Gastroesophageal sphincter (tissue), 4 donors: ENCODE results near the gene C1QTNF9. TPM values are rescaled to one million over a fixed set of nuclear protein-coding genes. Genes with fewer than 3 reads are reported as not detected.
"Not testable (repeated sequence)": the region's sequence is repeated elsewhere in the genome, so short reads cannot be mapped to it uniquely, and the experiment has no call there.

Source experiments
- ATAC-seq: fragments of 150-250 bp; one replicate; pipeline ENCODE4 v1.9.1; 2016; ENCODE audit warnings: mild to moderate bottlenecking, moderate library complexity
- H3K27ac ChIP-seq, 4 donors: fragments of 200-600 bp; sonication (generic) in 3 of 4; 1 replicate in 3 of 4; 2 replicates in 1 of 4; pipeline ENCODE4 v1.5.1; 2016 to 2019
- H3K27me3 ChIP-seq: fragments of 200-600 bp; sonication (generic); one replicate; pipeline ENCODE4 v1.5.1; 2019
- H3K36me3 ChIP-seq, 2 donors: fragments of 200-600 bp; sonication (generic); one replicate each; pipeline ENCODE4 v1.5.1; 2019; ENCODE audit warnings: control low read depth in 1 of 2
- H3K4me1 ChIP-seq, 3 donors: fragments of 200-600 bp; sonication (generic); 1 replicate in 2 of 3; 2 replicates in 1 of 3; pipeline ENCODE4 v1.5.1; 2016 to 2019; ENCODE audit warnings: control low read depth in 2 of 3
- H3K4me3 ChIP-seq, 2 donors: fragments of 200-600 bp; sonication (generic); one replicate each; pipeline ENCODE4 v1.5.1; 2019; ENCODE audit warnings: mild to moderate bottlenecking in 1 of 2, moderate library complexity in 1 of 2
- H3K9me3 ChIP-seq, 3 donors: fragments of 200-600 bp; sonication (generic); one replicate each; pipeline ENCODE4 v1.5.1; 2017 to 2019; ENCODE audit warnings: control low read depth in 2 of 3
- CTCF ChIP-seq, 4 experiments: fragments of 200-600 bp in 2 of 4; fragments of 450-650 bp in 2 of 4; sonication (generic) in 1 of 4; IDR thresholded peaks; one replicate each; pipeline ENCODE4 v1.5.1; 2017 to 2019; ENCODE audit warnings: antibody characterized with exemption in 4 of 4, mild to moderate bottlenecking in 2 of 4, moderate library complexity in 2 of 4
- EP300 ChIP-seq: sonication (generic); formaldehyde crosslinking; IDR thresholded peaks from one replicate; pipeline ENCODE4 v1.6.1; 2017; ENCODE audit warnings: antibody characterized with exemption, mild to moderate bottlenecking
- POLR2A ChIP-seq, 2 donors: fragments of 450-650 bp; IDR thresholded peaks; one replicate each; pipeline ENCODE4 v1.6.1; 2017; ENCODE audit warnings: antibody characterized with exemption in 2 of 2, mild to moderate bottlenecking in 2 of 2, moderate library complexity in 1 of 2
- POLR2AphosphoS5 ChIP-seq: sonication (generic); formaldehyde crosslinking; IDR thresholded peaks from one replicate; pipeline ENCODE4 v1.6.1; 2017; ENCODE audit warnings: antibody characterized with exemption
- WGBS, 2 donors: methylation state at CpG; one replicate each; pipeline ENCODE4 v1.1.5; 2018; ENCODE audit warnings: low coverage in 1 of 2; 5-methylcytosine and 5-hydroxymethylcytosine counted together
- total RNA-seq, 4 donors: library from RNA; depleted of rRNA; stranded (reverse); fragments of >200 nt; gene quantifications; one replicate each; pipeline ENCODE4 v1.1.0, GENCODE V29; 2016

The C1QTNF9 gene
- total RNA-seq, 4 donors from 2014 or later, result 0.81 to 2.4 (median 1.1) TPM; not detected in 1

- H3K36me3 ChIP-seq, result no peaks in the 10 kb centered on the region
- TF ChIP-seq POLR2AphosphoS5, result no peak
- TF ChIP-seq POLR2A (IDR thresholded peaks at IDR 0.05), result no peak
- no peak for TF ChIP-seq CTCF (IDR thresholded peaks at IDR 0.05)
- TF ChIP-seq EP300, result no peak
- no peaks in the 10 kb centered on the region for H3K4me1 ChIP-seq
- H3K27me3 ChIP-seq, result no peaks in the 10 kb centered on the region
- 75 to 100% methylated on average over 6 to 9 of the region's 13 CpGs for WGBS, 2 donors
- no peak overlapping the region for H3K4me3 ChIP-seq
- H3K9me3 ChIP-seq, result no peaks in the 10 kb centered on the region
- ATAC-seq, result no peak
- no peak overlapping the region for H3K27ac ChIP-seq
Observed at GRCh38 chr13:24355103-24355502, 45.7 kb downstream of the C1QTNF9 start.

- no peaks in the 10 kb centered on the region for H3K9me3 ChIP-seq
- no peaks in the 10 kb centered on the region for H3K27me3 ChIP-seq
- no peaks in the 10 kb centered on the region for H3K4me1 ChIP-seq
- no peaks in the 10 kb centered on the region for H3K36me3 ChIP-seq
- no peak overlapping the region for H3K27ac ChIP-seq
- WGBS, 2 donors, result 83 to 84% methylated on average over 7 of the region's 7 CpGs
- TF ChIP-seq POLR2A (IDR thresholded peaks at IDR 0.05) (no peak), POLR2AphosphoS5 (no peak), EP300 (no peak), CTCF (IDR thresholded peaks at IDR 0.05) (no peak)
- H3K4me3 ChIP-seq, result no peak overlapping the region
- no peak for ATAC-seq
Observed at GRCh38 chr13:24356270-24356669, 46.9 kb downstream of the C1QTNF9 start.

GRCh38 chr13:24356837-24357236, 47.5 kb downstream of the C1QTNF9 start:
- Histone ChIP-seq H3K4me1 (no peaks in the 10 kb centered on the region), H3K27ac (no peak overlapping the region), H3K27me3 (no peaks in the 10 kb centered on the region), H3K4me3 (no peak overlapping the region), H3K36me3 (no peaks in the 10 kb centered on the region), H3K9me3 (no peaks in the 10 kb centered on the region)
- WGBS, 2 donors, result 87 to 90% methylated on average over 7 of the region's 7 CpGs
- ATAC-seq, result no peak
- TF ChIP-seq POLR2A (IDR thresholded peaks at IDR 0.05), result no peak
- TF ChIP-seq POLR2AphosphoS5, result no peak
- no peak for TF ChIP-seq CTCF (IDR thresholded peaks at IDR 0.05)
- TF ChIP-seq EP300, result no peak

GRCh38 chr13:24357756-24358155, 48.4 kb downstream of the C1QTNF9 start:
- no peak for ATAC-seq
- H3K9me3 ChIP-seq, result no peaks in the 10 kb centered on the region
- H3K4me3 ChIP-seq, result no peak overlapping the region
- no CpG with 5 or more reads among the region's 15 CpGs for WGBS, 2 donors
- no peak overlapping the region for H3K27ac ChIP-seq
- no peaks in the 10 kb centered on the region for H3K27me3 ChIP-seq
- no peaks in the 10 kb centered on the region for H3K4me1 ChIP-seq
- TF ChIP-seq POLR2A (IDR thresholded peaks at IDR 0.05) (no peak), POLR2AphosphoS5 (no peak), EP300 (no peak), CTCF (IDR thresholded peaks at IDR 0.05) (no peak)
- H3K36me3 ChIP-seq, result no peaks in the 10 kb centered on the region

- ATAC-seq, H3K4me1 ChIP-seq, H3K4me3 ChIP-seq, H3K27me3 ChIP-seq, H3K36me3 ChIP-seq, H3K27ac ChIP-seq, H3K9me3 ChIP-seq: not testable (repeated sequence)
- WGBS, 2 donors, result 20% methylated on average over 1 of the region's 16 CpGs; no CpG with 5 or more reads in 1 of the 2 donors
Observed at GRCh38 chr13:24358836-24359235, 49.5 kb downstream of the C1QTNF9 start.

- H3K27ac ChIP-seq, H3K4me1 ChIP-seq, H3K4me3 ChIP-seq, H3K9me3 ChIP-seq, ATAC-seq, H3K36me3 ChIP-seq, H3K27me3 ChIP-seq: not testable (repeated sequence)
- 57 to 100% methylated on average over 1 to 5 of the region's 9 CpGs for WGBS, 2 donors
Observed at GRCh38 chr13:24359252-24359651, 49.9 kb downstream of the C1QTNF9 start.
